A549 (cell line): ENCODE measurements around the gene SLC18A3.

Experiments
- HOXA7 ChIP-seq: fragments of 250-450 bp; sonication (Bioruptor Pico); IDR thresholded peaks from 2 replicates; pipeline ENCODE4 v1.5.0; 2020; ENCODE audit warnings: mild to moderate bottlenecking, moderate library complexity
- MAZ ChIP-seq: fragments of 150-350 bp; IDR thresholded peaks from 2 replicates; pipeline ENCODE4 v1.6.1; 2014; ENCODE audit warnings: antibody characterized with exemption, low read depth, low read length, borderline replicate concordance
- NFE2L2 ChIP-seq: fragments of 150-350 bp; conservative IDR thresholded peaks from 2 replicates; pipeline ENCODE4 v1.6.1; 2014; ENCODE audit warnings: low read length
- POLR2A ChIP-seq: IDR thresholded peaks from 2 replicates; pipeline ENCODE4 v1.6.1; 2012; ENCODE audit warnings: mild to moderate bottlenecking, low read length
- SREBF2 ChIP-seq: fragments of 450-650 bp; IDR thresholded peaks from 2 replicates; pipeline ENCODE4 v1.6.1; 2014; ENCODE audit warnings: mild to moderate bottlenecking, moderate library complexity
- TF ChIP-seq, protein P1 (sequence below): fragments of >200 bp; sonication (Bioruptor Twin); formaldehyde crosslinking; IDR thresholded peaks from 3 replicates; pipeline ENCODE4 v1.5.1; 2016

DNA sequence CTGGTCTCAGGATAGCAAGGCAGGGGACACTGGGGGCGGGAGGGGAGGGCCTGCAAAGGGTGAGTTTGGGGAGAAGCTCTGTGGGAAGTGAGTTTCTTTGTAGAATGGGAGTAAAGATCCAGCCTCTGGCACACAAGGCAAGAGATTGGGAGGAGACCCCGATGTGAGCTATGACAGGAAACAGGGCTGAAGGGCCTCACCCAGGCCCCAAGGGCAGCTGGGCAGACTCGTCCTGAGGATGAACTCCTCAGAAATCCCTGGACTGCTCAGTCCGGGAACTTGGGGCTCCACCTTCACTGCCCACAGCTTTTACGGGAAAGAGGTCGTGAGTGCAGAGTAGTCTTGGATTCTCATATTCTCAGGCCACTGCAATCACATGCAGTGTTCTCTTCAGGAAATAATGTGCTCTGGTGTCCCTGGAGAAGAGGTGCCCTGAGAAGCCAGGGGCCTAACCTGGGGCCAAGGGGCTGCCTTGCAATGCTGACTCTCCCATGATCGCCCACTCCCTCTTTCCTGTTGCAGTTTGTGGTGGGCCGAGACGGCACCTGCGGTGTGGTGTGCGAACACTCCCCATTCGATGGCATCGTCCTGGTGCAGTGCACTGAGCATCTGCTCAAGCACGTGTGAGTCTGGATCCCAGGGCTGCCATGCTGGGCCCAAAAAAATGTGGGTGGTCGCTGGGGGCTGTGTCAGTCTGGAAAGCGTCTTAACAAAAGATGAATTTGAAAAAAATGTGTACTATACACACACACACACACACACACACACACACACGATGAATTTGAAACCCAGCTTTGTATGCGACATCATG, 38.1 kb downstream of the SLC18A3 start:
- TF ChIP-seq, protein P1, sequence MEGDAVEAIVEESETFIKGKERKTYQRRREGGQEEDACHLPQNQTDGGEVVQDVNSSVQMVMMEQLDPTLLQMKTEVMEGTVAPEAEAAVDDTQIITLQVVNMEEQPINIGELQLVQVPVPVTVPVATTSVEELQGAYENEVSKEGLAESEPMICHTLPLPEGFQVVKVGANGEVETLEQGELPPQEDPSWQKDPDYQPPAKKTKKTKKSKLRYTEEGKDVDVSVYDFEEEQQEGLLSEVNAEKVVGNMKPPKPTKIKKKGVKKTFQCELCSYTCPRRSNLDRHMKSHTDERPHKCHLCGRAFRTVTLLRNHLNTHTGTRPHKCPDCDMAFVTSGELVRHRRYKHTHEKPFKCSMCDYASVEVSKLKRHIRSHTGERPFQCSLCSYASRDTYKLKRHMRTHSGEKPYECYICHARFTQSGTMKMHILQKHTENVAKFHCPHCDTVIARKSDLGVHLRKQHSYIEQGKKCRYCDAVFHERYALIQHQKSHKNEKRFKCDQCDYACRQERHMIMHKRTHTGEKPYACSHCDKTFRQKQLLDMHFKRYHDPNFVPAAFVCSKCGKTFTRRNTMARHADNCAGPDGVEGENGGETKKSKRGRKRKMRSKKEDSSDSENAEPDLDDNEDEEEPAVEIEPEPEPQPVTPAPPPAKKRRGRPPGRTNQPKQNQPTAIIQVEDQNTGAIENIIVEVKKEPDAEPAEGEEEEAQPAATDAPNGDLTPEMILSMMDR = no peak
- TF ChIP-seq MAZ (no peak), NFE2L2 (no peak), HOXA7 (no peak), SREBF2 (no peak), POLR2A (no peak)
